HepG2 (cell line): Measurements from ENCODE around the gene MAP3K14. TPM values are rescaled to one million over a fixed set of nuclear protein-coding genes. Genes with fewer than 3 reads are reported as not detected.
A peak's percentile ranks its signal among the peaks of the same experiment; 100 is the strongest.

Experiments used
- CCDC6 ChIP-seq: sonication (generic); formaldehyde crosslinking; IDR thresholded peaks from 2 replicates; pipeline ENCODE4 v1.8.1; 2022; ENCODE audit warnings: mild to moderate bottlenecking, missing genetic modification reagents, moderate library complexity
- KDM1A ChIP-seq: IDR thresholded peaks from 2 replicates; pipeline ENCODE4 v1.6.1; 2016; ENCODE audit warnings: missing compliant biosample characterization
- KMT2B ChIP-seq: IDR thresholded peaks from 2 replicates; pipeline ENCODE4 v1.6.1; 2016; ENCODE audit warnings: missing genetic modification reagents, missing compliant biosample characterization
- LCORL ChIP-seq, 2 experiments: fragments of 450-650 bp in 1 of 2; sonication (generic) in 1 of 2; formaldehyde crosslinking in 1 of 2; IDR thresholded peaks; 2 replicates each; pipeline versions ENCODE4 v1.5.0 to v1.6.1; 2017 to 2020; ENCODE audit warnings: antibody characterized with exemption in 1 of 2, missing genetic modification reagents in 1 of 2
- MEF2D ChIP-seq: sonication (generic); formaldehyde crosslinking; IDR thresholded peaks from 2 replicates; pipeline ENCODE4 v1.5.1; 2020; ENCODE audit warnings: mild to moderate bottlenecking, missing genetic modification reagents
- MYNN ChIP-seq: sonication (generic); formaldehyde crosslinking; IDR thresholded peaks from 2 replicates; pipeline ENCODE4 v1.4.0; 2020; ENCODE audit warnings: mild to moderate bottlenecking, low read depth, missing genetic modification reagents
- NKX3-1 ChIP-seq: sonication (generic); formaldehyde crosslinking; IDR thresholded peaks from 2 replicates; pipeline ENCODE4 v1.5.0; 2020; ENCODE audit warnings: missing genetic modification reagents
- RAD21 ChIP-seq: fragments of 450-650 bp; formaldehyde crosslinking; IDR thresholded peaks from 2 replicates; pipeline ENCODE4 v1.5.0; 2020; ENCODE audit warnings: mild to moderate bottlenecking
- RBAK ChIP-seq: sonication (generic); formaldehyde crosslinking; IDR thresholded peaks from 2 replicates; pipeline ENCODE4 v1.5.1; 2020; ENCODE audit warnings: mild to moderate bottlenecking, missing genetic modification reagents
- SAP130 ChIP-seq: IDR thresholded peaks from 2 replicates; pipeline ENCODE4 v1.6.1; 2016; ENCODE audit warnings: low read depth
- SOX5 ChIP-seq: IDR thresholded peaks from 2 replicates; pipeline ENCODE4 v1.6.1; 2016; ENCODE audit warnings: borderline replicate concordance
- TP53 ChIP-seq: sonication (generic); formaldehyde crosslinking; conservative IDR thresholded peaks from 2 replicates; pipeline ENCODE4 v1.4.0; 2020; ENCODE audit warnings: missing genetic modification reagents
- ZBTB38 ChIP-seq: sonication (generic); formaldehyde crosslinking; IDR thresholded peaks from 2 replicates; pipeline ENCODE4 v1.5.1; 2020; ENCODE audit warnings: mild to moderate bottlenecking, missing genetic modification reagents
- ZNF124 ChIP-seq: sonication (generic); formaldehyde crosslinking; IDR thresholded peaks from 2 replicates; pipeline ENCODE4 v1.4.0; 2020; ENCODE audit warnings: missing genetic modification reagents
- ZNF232 ChIP-seq: sonication (generic); formaldehyde crosslinking; IDR thresholded peaks from 2 replicates; pipeline ENCODE4 v1.4.0; 2020; ENCODE audit warnings: missing genetic modification reagents, borderline replicate concordance
- ZNF234 ChIP-seq: sonication (generic); formaldehyde crosslinking; conservative IDR thresholded peaks from 2 replicates; pipeline ENCODE4 v1.5.1; 2020; ENCODE audit warnings: mild to moderate bottlenecking, missing genetic modification reagents
- ZNF331 ChIP-seq: sonication (generic); formaldehyde crosslinking; IDR thresholded peaks from 2 replicates; pipeline ENCODE4 v1.4.0; 2020; ENCODE audit warnings: missing genetic modification reagents
- ZNF552 ChIP-seq: sonication (generic); formaldehyde crosslinking; IDR thresholded peaks from 2 replicates; pipeline ENCODE4 v1.9.0; 2022; ENCODE audit warnings: missing genetic modification reagents, mild to moderate bottlenecking, borderline replicate concordance
- ZNF563 ChIP-seq: sonication (generic); formaldehyde crosslinking; IDR thresholded peaks from 2 replicates; pipeline ENCODE4 v1.8.0; 2022; ENCODE audit warnings: mild to moderate bottlenecking, moderate library complexity, missing genetic modification reagents
- ZNF724P ChIP-seq: sonication (generic); formaldehyde crosslinking; IDR thresholded peaks from 2 replicates; pipeline ENCODE4 v1.8.0; 2022; ENCODE audit warnings: missing genetic modification reagents, borderline replicate concordance
- ZNF850 ChIP-seq: sonication (generic); formaldehyde crosslinking; conservative IDR thresholded peaks from 2 replicates; pipeline ENCODE4 v1.9.0; 2021; ENCODE audit warnings: mild to moderate bottlenecking, missing genetic modification reagents
- ZNF891 ChIP-seq: sonication (generic); formaldehyde crosslinking; IDR thresholded peaks from 2 replicates; pipeline ENCODE4 v1.5.0; 2020; ENCODE audit warnings: mild to moderate bottlenecking, missing genetic modification reagents
- ZSCAN25 ChIP-seq: sonication (generic); formaldehyde crosslinking; IDR thresholded peaks from 2 replicates; pipeline ENCODE4 v1.8.0; 2022; ENCODE audit warnings: mild to moderate bottlenecking, missing genetic modification reagents
- polyA plus RNA-seq, 8 experiments: library from polyadenylated mRNA; depleted of rRNA in 3 of 8; stranded (reverse) in 7 of 8; unstranded in 1 of 8; fragments of >200 nt; fragmentation: Illumina TruSeq in 4 of 8; extraction: Trizol in 4 of 8; gene quantifications; 2 replicates each; pipeline versions ENCODE4 v1.2.1 to v1.2.3, GENCODE V29; 2011 to 2016; ENCODE audit warnings: low read depth in 4 of 8, missing spikeins in 1 of 8, mixed read lengths in 1 of 8; ENCODE audit not compliant: insufficient read depth in 1 of 8
- total RNA-seq, 5 experiments: library from RNA; depleted of rRNA; stranded (reverse); fragments of >200 nt; fragmentation: Illumina TruSeq; extraction: Trizol; gene quantifications; 2 replicates each; pipeline ENCODE4 v1.2.3, GENCODE V29; 2016; ENCODE audit warnings: low read depth in 1 of 5
- TF ChIP-seq, protein P1 (sequence below): IDR thresholded peaks from 2 replicates; pipeline ENCODE4 v1.6.1; 2016; ENCODE audit warnings: low read depth
- TF ChIP-seq, protein P2 (sequence below): sonication (generic); formaldehyde crosslinking; IDR thresholded peaks from 2 replicates; pipeline ENCODE4 v1.5.1; 2020; ENCODE audit warnings: mild to moderate bottlenecking, moderate library complexity, missing genetic modification reagents
- TF ChIP-seq, protein P3 (sequence below): sonication (generic); formaldehyde crosslinking; IDR thresholded peaks from 2 replicates; pipeline ENCODE4 v1.5.0; 2020; ENCODE audit warnings: mild to moderate bottlenecking, missing genetic modification reagents

MAP3K14 gene
- total and polyA plus RNA-seq, 2 of the 13 experiments (the other 11 are each of a cell fraction or from before 2014, with no cell fraction given), result 2.6 TPM

DNA sequence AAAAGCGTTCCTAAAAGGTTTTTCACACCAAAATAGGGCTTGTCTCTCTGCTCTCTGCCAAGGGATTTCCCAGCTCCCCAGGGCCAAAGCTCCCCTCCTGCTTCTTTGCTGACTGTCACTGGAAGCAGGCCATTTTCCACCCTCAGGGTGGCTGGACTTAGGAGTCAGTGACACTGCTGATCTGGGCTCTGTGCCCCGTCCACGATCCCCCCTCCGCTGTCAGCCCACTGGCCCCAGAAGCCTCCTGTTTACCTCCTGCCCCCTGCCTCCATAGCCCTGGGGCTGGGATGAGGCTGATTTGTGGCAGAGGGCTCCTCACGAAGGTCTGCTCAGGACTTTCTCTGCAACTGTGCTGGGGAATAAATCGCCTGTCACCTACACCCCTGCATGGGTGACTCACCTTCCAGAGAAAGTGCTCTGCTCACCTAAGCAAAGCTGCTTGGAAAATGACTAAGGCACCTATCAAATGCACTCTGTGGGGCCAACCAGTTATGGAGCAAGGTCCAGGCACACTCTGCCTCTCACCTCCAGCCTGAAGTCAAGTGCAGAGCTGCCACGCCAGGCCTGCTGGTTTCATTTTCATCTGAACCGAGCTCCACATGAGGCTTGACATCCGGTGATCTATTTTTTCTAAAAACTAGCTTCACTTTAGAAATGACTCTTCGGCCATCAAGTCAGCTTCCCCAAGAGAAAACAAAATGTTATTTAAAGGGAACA lies 4.9 kb downstream of the MAP3K14 start (continued):
- TF ChIP-seq ZNF552 (CRISPR knock-in tag), result no peak
- peak; percentile 39; the same call in 1 of the 2 replicates for TF ChIP-seq RBAK (CRISPR knock-in tag)
- peak; percentile 67; the same call in 1 of the 2 replicates for TF ChIP-seq SOX5 (CRISPR knock-in tag)
- TF ChIP-seq, protein P1, sequence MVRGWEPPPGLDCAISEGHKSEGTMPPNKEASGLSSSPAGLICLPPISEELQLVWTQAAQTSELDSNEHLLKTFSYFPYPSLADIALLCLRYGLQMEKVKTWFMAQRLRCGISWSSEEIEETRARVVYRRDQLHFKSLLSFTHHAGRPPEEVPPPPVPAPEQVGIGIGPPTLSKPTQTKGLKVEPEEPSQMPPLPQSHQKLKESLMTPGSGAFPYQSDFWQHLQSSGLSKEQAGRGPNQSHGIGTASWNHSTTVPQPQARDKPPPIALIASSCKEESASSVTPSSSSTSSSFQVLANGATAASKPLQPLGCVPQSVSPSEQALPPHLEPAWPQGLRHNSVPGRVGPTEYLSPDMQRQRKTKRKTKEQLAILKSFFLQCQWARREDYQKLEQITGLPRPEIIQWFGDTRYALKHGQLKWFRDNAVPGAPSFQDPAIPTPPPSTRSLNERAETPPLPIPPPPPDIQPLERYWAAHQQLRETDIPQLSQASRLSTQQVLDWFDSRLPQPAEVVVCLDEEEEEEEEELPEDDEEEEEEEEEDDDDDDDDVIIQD (CRISPR knock-in tag), result peak; percentile 72
- no peak for TF ChIP-seq ZNF850 (CRISPR knock-in tag)
- TF ChIP-seq, protein P2, sequence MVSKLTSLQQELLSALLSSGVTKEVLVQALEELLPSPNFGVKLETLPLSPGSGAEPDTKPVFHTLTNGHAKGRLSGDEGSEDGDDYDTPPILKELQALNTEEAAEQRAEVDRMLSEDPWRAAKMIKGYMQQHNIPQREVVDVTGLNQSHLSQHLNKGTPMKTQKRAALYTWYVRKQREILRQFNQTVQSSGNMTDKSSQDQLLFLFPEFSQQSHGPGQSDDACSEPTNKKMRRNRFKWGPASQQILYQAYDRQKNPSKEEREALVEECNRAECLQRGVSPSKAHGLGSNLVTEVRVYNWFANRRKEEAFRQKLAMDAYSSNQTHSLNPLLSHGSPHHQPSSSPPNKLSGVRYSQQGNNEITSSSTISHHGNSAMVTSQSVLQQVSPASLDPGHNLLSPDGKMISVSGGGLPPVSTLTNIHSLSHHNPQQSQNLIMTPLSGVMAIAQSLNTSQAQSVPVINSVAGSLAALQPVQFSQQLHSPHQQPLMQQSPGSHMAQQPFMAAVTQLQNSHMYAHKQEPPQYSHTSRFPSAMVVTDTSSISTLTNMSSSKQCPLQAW, result 0 out of 2 replicates have a peak, but pooled peaks have one; percentile 51
- peak; percentile 69; the same call in 1 of the 2 replicates for TF ChIP-seq ZNF124 (CRISPR knock-in tag)
- TF ChIP-seq RAD21 (CRISPR knock-in tag), result peak; percentile 53
- TF ChIP-seq ZNF563 (CRISPR knock-in tag), result no peak; the same call in 1 of the 2 replicates
- no peak for TF ChIP-seq ZNF234
- peak; percentile 98 for TF ChIP-seq ZSCAN25 (CRISPR knock-in tag)
- TF ChIP-seq KDM1A (CRISPR knock-in tag), result 0 out of 2 replicates have a peak, but pooled peaks have one; percentile 40
- peak; percentile 56; the same call in 1 of the 2 replicates for TF ChIP-seq ZNF891 (CRISPR knock-in tag)
- TF ChIP-seq ZBTB38 (CRISPR knock-in tag), result peak; percentile 48; the same call in 1 of the 2 replicates
- TF ChIP-seq ZNF232, result peak; percentile 65; the same call in 1 of the 2 replicates
- no peak; the same call in 1 of the 2 replicates for TF ChIP-seq TP53 (CRISPR knock-in tag)
- peak; percentile 88 for TF ChIP-seq ZNF331
- TF ChIP-seq ZNF724P (CRISPR knock-in tag), result no peak
- peak; percentile 94 for TF ChIP-seq KMT2B (CRISPR knock-in tag)
- TF ChIP-seq NKX3-1 (CRISPR knock-in tag), result peak; percentile 44; the same call in 1 of the 2 replicates
- TF ChIP-seq SAP130 (CRISPR knock-in tag), result peak; percentile 97
- 0 out of 2 replicates have a peak, but pooled peaks have one; percentile 32 for TF ChIP-seq MYNN (CRISPR knock-in tag)
- TF ChIP-seq, protein P3, sequence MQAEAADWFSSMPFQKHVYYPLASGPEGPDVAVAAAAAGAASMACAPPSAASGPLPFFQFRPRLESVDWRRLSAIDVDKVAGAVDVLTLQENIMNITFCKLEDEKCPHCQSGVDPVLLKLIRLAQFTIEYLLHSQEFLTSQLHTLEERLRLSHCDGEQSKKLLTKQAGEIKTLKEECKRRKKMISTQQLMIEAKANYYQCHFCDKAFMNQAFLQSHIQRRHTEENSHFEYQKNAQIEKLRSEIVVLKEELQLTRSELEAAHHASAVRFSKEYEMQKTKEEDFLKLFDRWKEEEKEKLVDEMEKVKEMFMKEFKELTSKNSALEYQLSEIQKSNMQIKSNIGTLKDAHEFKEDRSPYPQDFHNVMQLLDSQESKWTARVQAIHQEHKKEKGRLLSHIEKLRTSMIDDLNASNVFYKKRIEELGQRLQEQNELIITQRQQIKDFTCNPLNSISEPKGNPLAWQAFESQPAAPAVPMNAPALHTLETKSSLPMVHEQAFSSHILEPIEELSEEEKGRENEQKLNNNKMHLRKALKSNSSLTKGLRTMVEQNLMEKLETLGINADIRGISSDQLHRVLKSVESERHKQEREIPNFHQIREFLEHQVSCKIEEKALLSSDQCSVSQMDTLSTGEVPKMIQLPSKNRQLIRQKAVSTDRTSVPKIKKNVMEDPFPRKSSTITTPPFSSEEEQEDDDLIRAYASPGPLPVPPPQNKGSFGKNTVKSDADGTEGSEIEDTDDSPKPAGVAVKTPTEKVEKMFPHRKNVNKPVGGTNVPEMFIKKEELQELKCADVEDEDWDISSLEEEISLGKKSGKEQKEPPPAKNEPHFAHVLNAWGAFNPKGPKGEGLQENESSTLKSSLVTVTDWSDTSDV, result peak; percentile 70; the same call in 1 of the 2 replicates
- TF ChIP-seq CCDC6 (CRISPR knock-in tag), result no peak; the same call in 1 of the 2 replicates
- peak; percentile 46; the same call in 1 of the 2 replicates for TF ChIP-seq MEF2D (CRISPR knock-in tag)
- TF ChIP-seq LCORL (IDR thresholded peaks at IDR 0.05), result no peak
- TF ChIP-seq LCORL (CRISPR knock-in tag; IDR thresholded peaks at IDR 0.05), result peak; percentile 86
